HT-29 (cell line): ENCODE data around the gene SDK1. TPM values are rescaled to one million over a fixed set of nuclear protein-coding genes. Genes with fewer than 3 reads are reported as not detected.

ENCODE experiments used
- DNase-seq: peaks from one replicate; pipeline ENCODE4 v3.0.0-alpha.2; 2015; ENCODE audit warnings: low spot score
- total RNA-seq: library from RNA; depleted of rRNA; stranded (reverse); fragments of >200 nt; shearing (Covaris generic); gene quantifications from 2 replicates; pipeline ENCODE4 v1.2.3, GENCODE V29; 2014

SDK1 gene
- total RNA-seq, 1 experiment from 2014 or later = not detected

DNA sequence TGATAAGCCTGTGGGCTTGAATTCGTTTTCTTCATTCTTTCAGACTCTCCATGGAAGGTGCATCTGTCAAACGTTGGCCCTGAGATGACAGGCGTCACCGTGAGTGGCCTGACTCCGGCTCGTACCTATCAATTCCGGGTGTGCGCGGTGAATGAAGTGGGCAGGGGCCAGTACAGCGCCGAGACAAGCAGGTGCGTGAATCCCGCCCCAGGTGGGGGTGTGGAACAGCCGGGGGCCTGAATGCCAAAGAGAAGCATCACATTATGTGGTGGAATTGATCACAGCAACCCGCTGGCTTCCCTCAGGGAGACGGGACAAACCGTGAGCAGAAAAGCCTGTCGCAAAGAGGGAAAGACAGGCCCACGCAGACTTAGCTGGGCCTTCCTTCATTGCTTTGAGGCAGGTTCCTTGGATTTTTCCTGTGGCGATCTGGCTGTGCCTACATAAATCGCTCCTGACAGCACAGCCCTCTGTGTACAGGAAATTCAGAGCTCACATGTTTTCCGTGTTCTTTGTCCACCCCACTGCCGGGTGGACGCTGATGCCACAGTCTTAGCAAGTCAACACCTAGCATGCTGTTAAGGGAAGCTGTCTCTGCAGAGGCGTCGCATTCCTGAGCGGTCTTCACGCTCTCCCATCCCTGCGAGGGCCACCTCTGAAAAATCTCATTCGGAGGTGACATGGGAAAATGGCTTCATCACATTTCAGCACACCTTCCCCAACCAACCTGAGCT lies 710.0 kb downstream of the SDK1 start:
- DNase-seq = no peak

- DNase-seq = no peak
These were observed 712.7 kb downstream of the SDK1 start for GRCh38 chr7:4013793-4014192.

GRCh38 chr7:4014346-4015050 lies 713.4 kb downstream of the SDK1 start:
- no peak for DNase-seq

GRCh38 chr7:4015371-4015770 lies 714.3 kb downstream of the SDK1 start:
- no peak for DNase-seq

DNA sequence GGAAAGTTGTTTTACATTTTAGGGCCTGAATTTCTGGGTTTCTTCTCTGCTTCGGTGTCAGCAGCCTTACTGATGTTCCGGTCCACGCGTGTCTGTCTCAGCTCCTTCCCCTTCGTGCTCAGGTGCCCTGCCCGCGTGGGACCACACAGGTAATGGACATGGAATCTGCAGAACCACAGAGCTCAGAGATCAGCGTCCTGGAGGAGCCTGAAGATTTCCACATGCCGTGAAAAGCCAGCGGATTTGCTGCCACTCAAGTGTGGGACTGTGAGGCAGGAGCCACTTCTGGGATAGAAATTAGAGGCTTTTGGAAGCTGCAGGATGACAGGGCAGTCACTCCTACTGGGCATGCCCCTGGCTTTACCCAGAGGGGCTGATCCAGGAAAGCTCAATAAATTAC lies 714.9 kb downstream of the SDK1 start:
- DNase-seq = no peak

DNA sequence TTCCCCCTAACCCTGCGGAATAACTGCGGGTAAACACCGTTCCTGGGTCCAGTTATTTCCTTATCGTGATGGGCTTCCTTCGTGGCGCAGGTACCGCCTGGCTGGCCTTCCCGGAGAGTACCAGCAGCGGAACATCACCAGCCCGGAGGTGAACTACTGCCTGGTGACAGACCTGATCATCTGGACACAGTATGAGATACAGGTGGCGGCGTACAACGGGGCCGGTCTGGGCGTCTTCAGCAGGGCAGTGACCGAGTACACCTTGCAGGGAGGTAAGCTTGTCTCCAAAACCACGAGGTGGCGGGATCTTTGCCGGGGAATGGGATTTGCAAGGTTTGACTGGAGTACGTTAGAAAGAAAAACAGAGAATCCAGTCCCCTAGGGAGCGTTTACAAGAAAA lies 716.0 kb downstream of the SDK1 start:
- no peak for DNase-seq

GRCh38 chr7:4017785-4018184 lies 716.7 kb downstream of the SDK1 start:
- DNase-seq = no peak

- DNase-seq = no peak
These were observed 717.7 kb downstream of the SDK1 start for GRCh38 chr7:4018601-4019316.

- no peak for DNase-seq
These were observed 719.0 kb downstream of the SDK1 start for GRCh38 chr7:4020086-4020485.

GRCh38 chr7:4021413-4021812 lies 720.4 kb downstream of the SDK1 start:
- no peak for DNase-seq

- no peak for DNase-seq
These were observed 721.2 kb downstream of the SDK1 start for GRCh38 chr7:4022265-4022664.

- DNase-seq = no peak
These were observed 722.5 kb downstream of the SDK1 start for GRCh38 chr7:4023502-4023901.

DNA sequence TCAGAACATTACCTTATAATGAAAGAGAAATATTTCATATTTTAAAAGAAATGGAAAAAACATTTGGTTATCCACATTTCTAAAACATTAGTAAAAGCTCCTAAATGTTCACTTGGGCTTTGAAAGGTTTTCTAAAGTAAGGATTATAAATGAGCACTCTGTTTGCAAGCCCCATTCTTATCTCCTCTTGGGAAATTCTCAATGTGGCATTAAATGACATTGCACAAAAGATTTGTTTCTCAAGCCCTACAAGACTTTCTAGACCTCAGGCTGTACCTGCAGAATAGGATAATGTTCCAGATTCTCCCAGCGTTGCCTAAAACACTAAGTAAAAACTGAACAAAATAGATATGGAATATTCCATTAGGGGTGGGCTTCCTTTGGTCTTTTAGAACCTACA lies 723.1 kb downstream of the SDK1 start:
- DNase-seq = no peak

DNA sequence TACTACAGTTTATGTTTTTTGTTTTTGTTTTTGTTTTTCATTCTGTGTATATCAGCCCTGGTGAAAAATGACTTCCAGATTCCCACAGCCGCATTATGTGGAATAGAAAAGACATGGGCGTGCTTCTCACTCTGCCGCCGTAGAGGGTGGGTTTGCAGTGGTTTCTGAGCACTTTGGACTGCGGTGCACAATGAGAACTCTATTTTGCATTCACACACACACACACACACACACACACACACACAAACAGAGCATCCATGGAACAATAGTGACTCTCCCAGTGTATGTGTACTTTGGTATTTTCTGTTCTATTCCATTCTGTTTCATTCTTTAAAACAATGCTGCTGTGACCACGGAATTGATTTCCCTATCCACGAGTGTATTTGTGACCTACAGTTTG lies 723.8 kb downstream of the SDK1 start:
- no peak for DNase-seq

DNA sequence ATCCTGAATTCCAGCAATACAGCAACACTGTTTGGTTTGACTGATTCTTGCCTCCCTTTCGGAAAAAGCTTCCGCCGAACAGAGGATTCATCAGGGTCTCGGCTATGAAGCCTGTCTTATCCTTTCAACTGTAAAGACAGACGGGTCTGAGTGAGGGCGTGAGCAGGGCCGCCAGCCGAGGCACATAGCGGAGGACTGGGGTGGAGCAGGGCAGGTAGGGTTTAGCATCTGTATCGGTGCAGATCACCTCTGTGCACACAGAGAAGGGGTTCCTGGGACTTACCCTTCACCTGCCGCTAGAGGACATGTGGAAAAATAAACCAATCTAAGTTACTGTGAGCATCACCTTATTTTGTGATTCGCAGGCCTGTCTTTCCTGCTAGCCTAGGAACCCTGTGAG lies 724.2 kb downstream of the SDK1 start:
- no peak for DNase-seq

- no peak for DNase-seq
These were observed 724.9 kb downstream of the SDK1 start for GRCh38 chr7:4025694-4026615.

- DNase-seq = no peak
These were observed 726.0 kb downstream of the SDK1 start for GRCh38 chr7:4026941-4027486.

- DNase-seq = no peak
These were observed 727.2 kb downstream of the SDK1 start for GRCh38 chr7:4028221-4028620.

- no peak for DNase-seq
These were observed 728.9 kb downstream of the SDK1 start for GRCh38 chr7:4029941-4030340.

- no peak for DNase-seq
These were observed 729.4 kb downstream of the SDK1 start for GRCh38 chr7:4030346-4030950.

DNA sequence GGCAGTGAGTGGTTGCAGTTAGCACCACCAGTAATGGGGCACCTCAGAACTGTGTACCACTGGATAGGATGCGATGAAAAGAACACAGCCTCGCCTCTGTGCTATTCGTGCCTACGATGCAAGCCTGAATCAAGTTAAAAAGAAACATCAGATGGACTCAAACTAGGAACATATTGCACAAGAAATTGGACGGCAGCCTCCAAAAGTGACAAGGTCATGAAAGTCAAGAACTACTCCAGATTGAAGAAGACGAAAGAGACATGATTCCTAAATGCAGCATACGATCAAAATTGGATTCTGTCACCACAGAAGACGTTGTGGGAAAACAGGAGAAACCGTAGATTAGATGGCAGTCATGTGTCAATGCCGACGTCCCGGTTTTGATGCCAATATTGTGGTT lies 732.9 kb downstream of the SDK1 start:
- DNase-seq = no peak
